Stomach smooth muscle (tissue), 2 donors: ENCODE measurements around the gene CSK.

Source experiments
- H3K27ac ChIP-seq: one replicate; pipeline ENCODE4 v1.7.0; 2013; ENCODE audit warnings: mild to moderate bottlenecking, low read length, inconsistent platforms
- H3K27me3 ChIP-seq, 2 donors: one replicate each; pipeline ENCODE4 v1.7.0; 2013; ENCODE audit warnings: low read length in 2 of 2; ENCODE audit not compliant: insufficient read depth in 2 of 2, control insufficient read depth in 1 of 2
- H3K36me3 ChIP-seq, 2 donors: one replicate each; pipeline ENCODE4 v1.7.0; 2013; ENCODE audit warnings: low read length in 2 of 2; ENCODE audit not compliant: control insufficient read depth in 2 of 2, insufficient read depth in 2 of 2
- H3K4me1 ChIP-seq: one replicate; pipeline ENCODE4 v1.7.0; 2013; ENCODE audit warnings: low read length; ENCODE audit not compliant: control insufficient read depth, insufficient read depth
- H3K4me3 ChIP-seq, 2 donors: one replicate each; pipeline ENCODE4 v1.7.0; 2013; ENCODE audit warnings: low read length in 2 of 2
- H3K9ac ChIP-seq, 2 donors: one replicate each; pipeline ENCODE4 v1.7.0; 2013; ENCODE audit warnings: low read length in 2 of 2, mild to moderate bottlenecking in 1 of 2
- H3K9me3 ChIP-seq, 2 donors: one replicate each; pipeline ENCODE4 v1.7.0; 2013; ENCODE audit warnings: low read length in 2 of 2; ENCODE audit not compliant: control insufficient read depth in 2 of 2
- donor health status: healthy.
- donor health status: Pancreatic carcinoma.

Gene CSK

GRCh38 chr15:74788683-74789151, 6.8 kb downstream of the CSK start:
- Histone ChIP-seq H3K9me3 (no peaks in the 10 kb centered on the region), H3K36me3 (peaks cover 0 to 2% of the 10 kb centered on the region in 2 donors), H3K27me3 (no peaks in the 10 kb centered on the region), H3K4me3 (peak overlapping the region in 1 of 2 donors; percentile 22), H3K9ac (peak overlapping the region in 1 of 2 donors; percentile 37), H3K4me1 (peaks cover 68% of the 10 kb centered on the region), H3K27ac (peak overlapping the region; percentile 18)

DNA sequence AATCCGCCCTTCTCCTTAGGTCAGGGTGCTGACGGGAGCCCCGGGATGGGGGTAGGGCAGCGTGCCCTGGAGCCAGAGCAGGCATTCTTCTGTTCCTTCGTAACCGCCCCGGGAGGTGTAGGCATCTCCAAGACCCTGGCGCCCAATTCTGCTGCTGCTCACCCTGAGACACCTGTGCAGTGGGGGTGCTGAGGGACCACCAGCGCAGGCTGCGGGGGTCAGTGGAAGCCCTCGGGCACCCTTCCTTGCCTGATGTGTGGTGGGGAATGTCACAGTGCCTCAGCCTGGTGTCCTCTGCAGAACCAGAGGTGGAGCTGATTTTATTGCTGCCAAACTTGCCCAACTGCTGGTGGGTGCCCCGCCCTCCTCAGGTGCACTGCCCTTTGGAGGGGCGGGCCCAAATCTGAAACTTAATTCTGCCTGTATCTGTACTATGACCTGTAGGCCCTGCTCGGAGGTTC, 7.3 kb downstream of the CSK start:
- H3K9me3 ChIP-seq: no peaks in the 10 kb centered on the region
- H3K4me3 ChIP-seq: peak overlapping the region in 1 of 2 donors; percentile 22
- H3K9ac ChIP-seq: peak overlapping the region; percentile 5 to 37
- H3K4me1 ChIP-seq: peaks cover 63% of the 10 kb centered on the region
- peak overlapping the region; percentile 73 for H3K27ac ChIP-seq
- no peaks in the 10 kb centered on the region for H3K27me3 ChIP-seq
- H3K36me3 ChIP-seq: peaks cover 0 to 2% of the 10 kb centered on the region in 2 donors

DNA sequence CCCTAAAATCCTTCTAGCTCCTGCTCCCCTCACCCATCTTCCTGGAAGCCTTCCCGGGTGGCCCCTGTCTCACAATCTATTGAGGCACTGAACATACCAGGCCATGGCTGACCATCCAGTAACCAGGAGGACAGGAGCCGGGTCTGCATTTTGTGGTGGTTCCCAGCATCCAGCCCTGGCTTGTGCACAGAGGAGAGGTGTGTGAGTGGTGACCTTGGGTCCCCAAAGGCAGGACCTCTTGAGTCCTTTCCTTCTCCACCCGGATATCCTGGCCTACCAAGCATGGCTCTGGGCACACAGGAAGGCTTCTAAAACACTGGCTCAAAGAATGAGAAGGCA, 7.8 kb downstream of the CSK start:
- Histone ChIP-seq H3K36me3 (peaks cover 0 to 2% of the 10 kb centered on the region in 2 donors), H3K9ac (peak overlapping the region; percentile 30 to 64), H3K27ac (peak overlapping the region; percentile 73), H3K4me3 (peak overlapping the region in 1 of 2 donors; percentile 35), H3K27me3 (no peaks in the 10 kb centered on the region), H3K4me1 (peaks cover 58% of the 10 kb centered on the region), H3K9me3 (no peaks in the 10 kb centered on the region)

DNA sequence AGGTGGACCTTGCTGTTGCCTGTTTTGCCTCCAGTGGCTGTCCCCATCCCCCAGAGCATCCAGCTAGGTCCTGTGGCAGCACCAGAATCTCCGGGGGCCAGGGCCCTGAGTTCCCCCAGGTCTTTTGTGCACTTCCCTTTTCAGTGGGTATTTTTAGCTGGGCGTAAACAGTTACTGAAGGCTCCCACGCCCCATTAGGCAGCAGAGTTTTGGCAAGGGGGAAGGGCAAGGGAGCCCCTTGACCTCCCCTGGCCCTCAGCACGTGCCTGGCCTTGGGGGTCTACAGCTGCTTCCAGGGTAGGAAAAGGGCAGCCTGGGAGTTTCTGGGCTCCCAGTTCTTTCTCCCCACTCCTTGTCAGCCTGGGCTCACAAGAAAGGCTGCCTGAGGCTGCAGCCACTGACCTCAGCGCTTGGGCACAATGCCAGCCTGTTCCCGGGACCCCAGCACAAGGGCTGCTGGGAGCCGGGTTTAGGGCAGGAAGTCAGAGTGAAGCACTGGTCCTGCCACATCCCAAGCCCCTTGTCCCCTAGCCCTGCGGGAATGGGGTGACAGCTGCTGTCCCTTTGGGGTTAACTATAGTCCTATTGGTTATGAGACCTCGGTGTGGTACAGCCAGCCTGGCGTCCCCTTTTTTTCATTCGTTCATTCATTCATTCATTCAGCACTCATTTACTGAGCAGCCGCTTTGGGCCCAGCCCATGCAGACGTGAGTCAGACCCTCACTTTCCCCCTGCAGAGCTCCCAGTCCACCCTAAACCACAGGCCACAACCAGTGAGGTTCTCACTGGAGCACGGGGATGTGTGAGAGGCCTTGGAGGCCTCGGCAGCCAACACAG, 8.4 kb downstream of the CSK start:
- H3K9ac ChIP-seq: peak overlapping the region; percentile 25 to 64

GRCh38 chr15:74791007-74791406, 9.1 kb downstream of the CSK start:
- Histone ChIP-seq H3K9ac (no peak overlapping the region), H3K27me3 (no peaks in the 10 kb centered on the region), H3K36me3 (peaks cover 0 to 2% of the 10 kb centered on the region in 2 donors), H3K9me3 (no peaks in the 10 kb centered on the region), H3K4me3 (no peak overlapping the region), H3K4me1 (peaks cover 49% of the 10 kb centered on the region), H3K27ac (no peak overlapping the region)

More for the DNA sequence above, 8.4 kb downstream of the CSK start:
- H3K27me3 ChIP-seq: no peaks in the 10 kb centered on the region
- H3K4me3 ChIP-seq: peak overlapping the region in 1 of 2 donors; percentile 35
- peaks cover 0 to 2% of the 10 kb centered on the region in 2 donors for H3K36me3 ChIP-seq
- H3K9me3 ChIP-seq: no peaks in the 10 kb centered on the region
- H3K4me1 ChIP-seq: peaks cover 54% of the 10 kb centered on the region
- H3K27ac ChIP-seq: peak overlapping the region; percentile 73

GRCh38 chr15:74791667-74792066, 9.8 kb downstream of the CSK start:
- Histone ChIP-seq H3K36me3 (no peaks in the 10 kb centered on the region), H3K27me3 (no peaks in the 10 kb centered on the region), H3K27ac (no peak overlapping the region), H3K9ac (no peak overlapping the region), H3K4me1 (peaks cover 43% of the 10 kb centered on the region), H3K4me3 (no peak overlapping the region), H3K9me3 (no peaks in the 10 kb centered on the region)

DNA sequence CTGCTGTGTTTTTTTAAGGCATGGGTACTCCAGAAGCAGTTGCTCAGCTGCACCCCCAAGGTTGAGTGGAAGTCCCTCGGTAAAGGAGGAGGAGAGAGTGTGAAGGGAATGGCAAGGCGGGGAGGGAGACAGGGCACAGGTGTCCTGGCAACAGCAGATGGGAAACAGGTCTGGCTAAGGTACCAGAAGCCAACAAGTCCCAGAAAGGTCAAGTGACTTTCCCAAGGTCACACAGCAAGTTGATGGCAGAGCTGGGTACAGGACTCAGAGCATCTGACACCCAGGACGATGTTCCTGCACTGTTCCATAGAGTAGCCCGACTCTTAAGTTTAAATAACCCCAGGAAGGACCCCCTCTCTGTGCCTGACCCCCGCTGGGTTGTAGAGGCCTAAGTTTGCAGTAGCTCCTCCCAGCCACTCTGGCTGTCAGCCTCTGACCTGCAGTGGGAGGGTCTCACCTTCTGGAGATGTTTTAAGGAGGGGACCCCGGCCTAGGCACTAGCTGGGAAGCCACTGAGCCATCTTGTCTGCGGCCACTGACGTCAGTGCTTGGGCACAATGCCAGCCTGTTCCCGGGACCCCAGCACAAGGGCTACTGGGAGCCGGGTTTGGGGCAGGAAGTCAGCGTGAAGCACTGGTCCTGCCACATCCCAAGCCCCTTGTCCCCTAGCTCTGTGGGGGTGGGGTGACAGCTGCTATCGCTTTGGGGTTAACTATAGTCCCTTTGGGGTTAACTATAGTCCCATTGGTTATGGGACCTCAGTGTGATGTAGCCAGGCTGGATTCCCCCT, 10.5 kb downstream of the CSK start:
- H3K9ac ChIP-seq: no peak overlapping the region

DNA sequence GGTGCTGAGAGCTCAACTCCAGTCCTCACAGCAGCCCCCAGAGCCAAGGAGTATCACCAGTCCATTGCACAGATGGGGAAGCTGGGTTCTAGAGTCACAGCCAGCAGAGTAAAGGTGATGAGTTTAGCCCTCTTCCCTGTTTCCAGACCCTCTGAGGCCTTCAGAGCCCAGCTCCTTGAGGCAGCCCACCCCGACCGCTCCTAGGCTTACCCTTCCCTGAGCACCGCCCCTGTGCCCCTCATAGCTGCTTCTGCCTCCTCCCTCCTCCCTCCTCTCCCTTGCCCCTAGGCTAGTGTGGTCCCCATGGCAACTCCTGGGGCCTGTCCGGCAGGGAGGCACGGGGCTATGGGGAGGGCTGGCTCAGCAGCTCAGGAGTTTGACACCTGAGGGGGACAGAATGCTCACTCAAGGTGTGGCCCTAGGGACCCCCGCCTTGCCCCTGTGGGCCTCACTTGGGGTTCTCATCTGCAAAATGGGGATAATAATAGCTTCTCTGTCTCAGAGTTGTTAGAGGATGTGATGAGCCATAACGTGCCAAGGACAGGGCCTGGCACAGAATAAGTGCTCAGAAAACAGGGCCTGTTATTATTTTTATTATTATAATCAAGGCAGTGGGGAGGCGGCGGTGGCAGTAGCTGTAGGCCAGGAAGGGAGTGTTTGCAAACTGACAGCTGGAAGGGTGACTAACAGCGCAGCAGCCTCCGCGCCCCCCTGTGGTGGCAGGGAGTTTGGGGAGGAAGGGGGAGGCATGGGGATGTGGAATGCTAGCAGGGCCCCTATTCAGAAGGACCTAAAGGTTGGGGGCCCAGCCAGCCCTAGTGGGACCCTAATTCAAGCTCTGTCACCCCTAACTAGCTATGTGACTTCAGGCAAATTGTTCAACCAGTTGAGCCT, 11.5 kb downstream of the CSK start:
- no peak overlapping the region for H3K9ac ChIP-seq
- no peaks in the 10 kb centered on the region for H3K27me3 ChIP-seq
- H3K4me3 ChIP-seq: no peak overlapping the region
- H3K36me3 ChIP-seq: peaks cover 0 to 2% of the 10 kb centered on the region in 2 donors
- H3K9me3 ChIP-seq: no peaks in the 10 kb centered on the region
- peaks cover 31% of the 10 kb centered on the region for H3K4me1 ChIP-seq
- no peak overlapping the region for H3K27ac ChIP-seq

More for the DNA sequence above, 10.5 kb downstream of the CSK start:
- Histone ChIP-seq H3K4me1 (peaks cover 36% of the 10 kb centered on the region), H3K36me3 (no peaks in the 10 kb centered on the region), H3K4me3 (no peak overlapping the region), H3K9me3 (no peaks in the 10 kb centered on the region), H3K27ac (no peak overlapping the region), H3K27me3 (no peaks in the 10 kb centered on the region)

GRCh38 chr15:74794248-74794969, 12.5 kb downstream of the CSK start:
- Histone ChIP-seq H3K27me3 (no peaks in the 10 kb centered on the region), H3K4me1 (peaks cover 21% of the 10 kb centered on the region), H3K9ac (no peak overlapping the region), H3K27ac (no peak overlapping the region), H3K4me3 (no peak overlapping the region), H3K9me3 (no peaks in the 10 kb centered on the region), H3K36me3 (peaks cover 4 to 7% of the 10 kb centered on the region in 2 donors)
